Endothelial cell of umbilical vein (primary cell): ENCODE data around the gene PAOX. TPM values are rescaled to one million over a fixed set of nuclear protein-coding genes. Genes with fewer than 3 reads are reported as not detected.

Experiments used
- BruUV-seq: library from RNA; stranded (reverse); fragments of 400-500 nt; replicated peaks from 2 replicates; lab custom pipeline; 2021; lab: Mats Ljungman, UMichigan
- CTCF ChIA-PET: fragments of 300-600, 350-600 bp; sonication (Branson Sonifier 250); formaldehyde crosslinking; loops from one replicate; lab custom pipeline; 2021; ENCODE audit warnings: antibody characterized with exemption, inconsistent platforms; lab: Charles Lee
- POLR2A ChIA-PET: fragments of 300-600, 350-600 bp; sonication (Branson Sonifier 250); formaldehyde crosslinking; loops from one replicate; lab custom pipeline; 2021; ENCODE audit warnings: antibody characterized with exemption, inconsistent platforms; lab: Charles Lee
- DNase-seq: peaks from one replicate; pipeline ENCODE4 v3.0.0-alpha.2; 2011; ENCODE audit warnings: low read depth, low spot score
- FAIRE-seq: peaks from 2 replicates; lab custom pipeline; 2011; peaks lifted over from hg19 to GRCh38; lab: Jason Lieb, UNC
- H2AFZ ChIP-seq: 2 replicates; pipeline ENCODE4 v1.6.0; 2012; ENCODE audit warnings: low read depth, low read length, control low read depth, inconsistent platforms
- H3K27ac ChIP-seq: 2 replicates; pipeline ENCODE4 v1.5.1; 2011; ENCODE audit warnings: low read depth, mild to moderate bottlenecking, control low read depth, low read length, moderate library complexity; ENCODE audit not compliant: insufficient read depth
- H3K27me3 ChIP-seq, 2 experiments: 2 replicates each; pipeline versions ENCODE4 v1.6.0 to v1.6.1; 2011; ENCODE audit warnings: low read length in 2 of 2, mixed read lengths in 1 of 2; ENCODE audit not compliant: control insufficient read depth in 2 of 2, insufficient read depth in 2 of 2
- H3K36me3 ChIP-seq, 2 experiments: 2 replicates in 1 of 2; 3 replicates in 1 of 2; pipeline ENCODE4 v1.5.1; 2011; ENCODE audit warnings: low read length in 2 of 2, mild to moderate bottlenecking in 1 of 2, moderate library complexity in 1 of 2; ENCODE audit not compliant: control insufficient read depth in 2 of 2, insufficient read depth in 2 of 2; ENCODE audit errors: extremely low read depth in 1 of 2
- H3K4me1 ChIP-seq: 3 replicates; pipeline ENCODE4 v1.5.1; 2011; ENCODE audit warnings: mild to moderate bottlenecking, low read length; ENCODE audit not compliant: control insufficient read depth, insufficient read depth; ENCODE audit errors: extremely low read depth
- H3K4me2 ChIP-seq: 2 replicates; pipeline ENCODE4 v1.6.1; 2011; ENCODE audit warnings: low read length, control low read depth, mixed read lengths; ENCODE audit not compliant: insufficient read depth
- H3K4me3 ChIP-seq, 3 experiments: fragments of 200-600 bp in 1 of 3; sonication (generic), shearing (Covaris generic) in 1 of 3; replicated peaks in 1 of 3; 2 replicates each; pipeline ENCODE4 v1.5.1; 2011 to 2016; ENCODE audit warnings: control low read depth in 3 of 3, low read length in 3 of 3, mild to moderate bottlenecking in 2 of 3, inconsistent platforms in 1 of 3, low read depth in 1 of 3, moderate library complexity in 1 of 3; ENCODE audit not compliant: insufficient read depth in 1 of 3
- H3K79me2 ChIP-seq: 2 replicates; pipeline ENCODE4 v1.6.0; 2012; ENCODE audit warnings: low read length, inconsistent platforms; ENCODE audit not compliant: control insufficient read depth, insufficient read depth
- H3K9ac ChIP-seq: replicated peaks from 2 replicates; pipeline ENCODE3; 2011; ENCODE audit warnings: low read length, control low read depth; ENCODE audit not compliant: insufficient read depth; ENCODE audit errors: extremely low read depth
- H3K9me1 ChIP-seq: replicated peaks from 3 replicates; pipeline ENCODE4 v1.6.0; 2011; ENCODE audit warnings: mild to moderate bottlenecking, low read length; ENCODE audit not compliant: control insufficient read depth, insufficient read depth; ENCODE audit errors: extremely low read depth
- H3K9me3 ChIP-seq: replicated peaks from 2 replicates; pipeline ENCODE4 v1.5.1; 2012; ENCODE audit warnings: low read length, inconsistent platforms; ENCODE audit not compliant: control insufficient read depth, insufficient read depth
- H4K20me1 ChIP-seq: replicated peaks from 2 replicates; pipeline ENCODE3; 2011; ENCODE audit warnings: mild to moderate bottlenecking, low read length; ENCODE audit not compliant: control insufficient read depth, insufficient read depth; ENCODE audit errors: extremely low read depth
- EZH2 ChIP-seq: IDR thresholded peaks from 2 replicates; pipeline ENCODE4 v1.6.1; 2012; ENCODE audit warnings: borderline replicate concordance, low read depth, mild to moderate bottlenecking, moderate library complexity, low read length, inconsistent platforms; ENCODE audit not compliant: severe bottlenecking
- FOS ChIP-seq: IDR thresholded peaks from 2 replicates; pipeline ENCODE4 v1.6.1; 2011; ENCODE audit warnings: mild to moderate bottlenecking, low read length, moderate library complexity, borderline replicate concordance; ENCODE audit not compliant: insufficient read depth
- GATA2 ChIP-seq: IDR thresholded peaks from 2 replicates; pipeline ENCODE4 v1.7.0; 2011; ENCODE audit warnings: low read depth, mild to moderate bottlenecking, moderate library complexity, mixed read lengths, low read length; ENCODE audit not compliant: insufficient read length, insufficient read depth
- JUN ChIP-seq: IDR thresholded peaks from 2 replicates; pipeline ENCODE4 v1.6.1; 2011; ENCODE audit warnings: borderline replicate concordance, low read depth; ENCODE audit not compliant: insufficient read length, insufficient read depth
- MAX ChIP-seq: IDR thresholded peaks from 2 replicates; pipeline ENCODE4 v1.6.1; 2011; ENCODE audit not compliant: insufficient read depth, insufficient read length
- MYC ChIP-seq: IDR thresholded peaks from one replicate; pipeline ENCODE4 v1.6.1; 2011; ENCODE audit warnings: mild to moderate bottlenecking, low read depth, low read length
- POLR2A ChIP-seq: IDR thresholded peaks from 2 replicates; pipeline ENCODE4 v1.6.1; 2012; ENCODE audit warnings: low read depth, mild to moderate bottlenecking, control low read depth, low read length
- POLR2AphosphoS5 ChIP-seq: IDR thresholded peaks from 2 replicates; pipeline ENCODE4 v1.6.1; 2012; ENCODE audit warnings: low read depth, mild to moderate bottlenecking, control low read depth, low read length, moderate library complexity; ENCODE audit not compliant: insufficient read depth
- dilution Hi-C: fragments of 300-500 bp; cut with MboI; formaldehyde crosslinking; loops from one replicate; pipeline ENCODE4 v1.15.0; 2019; ENCODE audit warnings: low sequenced_read_pairs; ENCODE audit not compliant: extremely low pct_ligation_motif_present
- intact Hi-C: fragments of 100-400 bp; cut with micrococcal nuclease; formaldehyde crosslinking; loops from one replicate; pipeline ENCODE4 v1.10.0; 2022
- polyA plus RNA-seq, 4 experiments: library from polyadenylated mRNA; depleted of rRNA in 3 of 4; stranded (reverse) in 3 of 4; unstranded in 1 of 4; fragments of >200 nt; gene quantifications; 2 replicates each; pipeline versions ENCODE4 v1.2.1 to v1.2.3, GENCODE V29; 2011 to 2012; ENCODE audit warnings: missing spikeins in 1 of 4
- total RNA-seq: library from RNA; stranded (reverse); gene quantifications from 2 replicates; pipeline ENCODE4 v1.2.3, GENCODE V29; 2021
- TF ChIP-seq, protein P1 (sequence below), 2 donors: IDR thresholded peaks; 1 replicate in 1 of 2; 2 replicates in 1 of 2; pipeline ENCODE4 v1.5.1; 2011; ENCODE audit warnings: low read length in 2 of 2, mild to moderate bottlenecking in 2 of 2, moderate library complexity in 2 of 2, control low read depth in 1 of 2, inconsistent platforms in 1 of 2, low read depth in 1 of 2; ENCODE audit not compliant: insufficient read depth in 1 of 2; ENCODE audit errors: extremely low read depth in 1 of 2

Gene PAOX
- total and polyA plus RNA-seq, 2 donors (not counting 3 experiments of a cell fraction or from before 2014, with no cell fraction given), result 2.6 to 3.8 TPM

GRCh38 chr10:133405844-133406527 is 26.9 kb downstream of the PAOX start:
- ChIA-PET CTCF (no interaction called here), POLR2A (no interaction called here)
- Histone ChIP-seq H3K4me2 (no peak overlapping the region), H3K9me1 (peaks cover 2% of the 10 kb centered on the region), H3K4me3 (no peak overlapping the region), H4K20me1 (no peaks in the 10 kb centered on the region), H3K4me1 (no peaks in the 10 kb centered on the region), H3K36me3 (peaks cover 11 to 20% of the 10 kb centered on the region in 2 experiments), H2AFZ (no peak overlapping the region), H3K79me2 (peaks cover 58% of the 10 kb centered on the region), H3K9me3 (no peaks in the 10 kb centered on the region), H3K27me3 (no peaks in the 10 kb centered on the region), H3K27ac (no peak overlapping the region), H3K9ac (no peak overlapping the region)
- BruUV-seq, result no TSS peak
- dilution Hi-C loops, result no loop called here
- DNase-seq, result no peak
- intact Hi-C loops, result no loop called here
- no peak for TF ChIP-seq FOS
- no peak for TF ChIP-seq MYC
- TF ChIP-seq, protein P1, sequence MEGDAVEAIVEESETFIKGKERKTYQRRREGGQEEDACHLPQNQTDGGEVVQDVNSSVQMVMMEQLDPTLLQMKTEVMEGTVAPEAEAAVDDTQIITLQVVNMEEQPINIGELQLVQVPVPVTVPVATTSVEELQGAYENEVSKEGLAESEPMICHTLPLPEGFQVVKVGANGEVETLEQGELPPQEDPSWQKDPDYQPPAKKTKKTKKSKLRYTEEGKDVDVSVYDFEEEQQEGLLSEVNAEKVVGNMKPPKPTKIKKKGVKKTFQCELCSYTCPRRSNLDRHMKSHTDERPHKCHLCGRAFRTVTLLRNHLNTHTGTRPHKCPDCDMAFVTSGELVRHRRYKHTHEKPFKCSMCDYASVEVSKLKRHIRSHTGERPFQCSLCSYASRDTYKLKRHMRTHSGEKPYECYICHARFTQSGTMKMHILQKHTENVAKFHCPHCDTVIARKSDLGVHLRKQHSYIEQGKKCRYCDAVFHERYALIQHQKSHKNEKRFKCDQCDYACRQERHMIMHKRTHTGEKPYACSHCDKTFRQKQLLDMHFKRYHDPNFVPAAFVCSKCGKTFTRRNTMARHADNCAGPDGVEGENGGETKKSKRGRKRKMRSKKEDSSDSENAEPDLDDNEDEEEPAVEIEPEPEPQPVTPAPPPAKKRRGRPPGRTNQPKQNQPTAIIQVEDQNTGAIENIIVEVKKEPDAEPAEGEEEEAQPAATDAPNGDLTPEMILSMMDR (IDR thresholded peaks at IDR 0.05; ENCODE audit: extremely low read depth in 1 of 2, insufficient read depth in 1 of 2, low read depth in 1 of 2, low read length in 2 of 2), result no peak
- TF ChIP-seq POLR2A, result no peak
- no peak for TF ChIP-seq POLR2AphosphoS5
- no peak for TF ChIP-seq JUN
- no peak for TF ChIP-seq MAX
- no peak for TF ChIP-seq EZH2
- no peak for TF ChIP-seq GATA2
- FAIRE-seq, result no peak
